Neutrophil (primary cell): ENCODE measurements around the gene RAD51B.

Source experiments
- H3K27ac ChIP-seq: fragments of 200-600 bp; sonication (generic); 2 replicates; pipeline ENCODE4 v1.5.1; 2016; ENCODE audit warnings: mild to moderate bottlenecking, moderate library complexity
- H3K27me3 ChIP-seq: fragments of 200-600 bp; sonication (generic); 2 replicates; pipeline ENCODE4 v1.6.0; 2016; ENCODE audit warnings: mild to moderate bottlenecking
- H3K36me3 ChIP-seq: fragments of 200-600 bp; sonication (generic); 2 replicates; pipeline ENCODE4 v1.5.1; 2017
- H3K4me1 ChIP-seq, 2 experiments: fragments of 200-600 bp in 1 of 2; sonication (generic) in 1 of 2; 1 replicate in 1 of 2; 2 replicates in 1 of 2; pipeline versions ENCODE4 v1.5.1 to v1.6.1; 2013 to 2016; ENCODE audit warnings: low read depth in 1 of 2, low read length in 1 of 2, mild to moderate bottlenecking in 1 of 2, moderate library complexity in 1 of 2; ENCODE audit not compliant: control insufficient read depth in 1 of 2, insufficient read depth in 1 of 2
- H3K4me3 ChIP-seq, 2 experiments: fragments of 200-600 bp in 1 of 2; sonication (generic) in 1 of 2; 1 replicate in 1 of 2; 2 replicates in 1 of 2; pipeline ENCODE4 v1.5.1; 2013 to 2016; ENCODE audit warnings: low read depth in 1 of 2, low read length in 1 of 2, mild to moderate bottlenecking in 1 of 2, moderate library complexity in 1 of 2
- H3K9me3 ChIP-seq: fragments of 200-600 bp; sonication (generic); 2 replicates; pipeline ENCODE4 v1.5.1; 2016
- TF ChIP-seq, protein P1 (sequence below): fragments of 200-600 bp; sonication (generic); IDR thresholded peaks from 2 replicates; pipeline ENCODE4 v1.5.1; 2016; ENCODE audit warnings: antibody characterized with exemption

Gene RAD51B

GRCh38 chr14:68576496-68577244, 757.1 kb downstream of the RAD51B start:
- no peaks in the 10 kb centered on the region for H3K27me3 ChIP-seq
- H3K4me1 ChIP-seq, result peaks cover 60 to 63% of the 10 kb centered on the region in 2 experiments
- peak overlapping the region; percentile 98 for H3K27ac ChIP-seq
- no peaks in the 10 kb centered on the region for H3K9me3 ChIP-seq
- TF ChIP-seq, protein P1, sequence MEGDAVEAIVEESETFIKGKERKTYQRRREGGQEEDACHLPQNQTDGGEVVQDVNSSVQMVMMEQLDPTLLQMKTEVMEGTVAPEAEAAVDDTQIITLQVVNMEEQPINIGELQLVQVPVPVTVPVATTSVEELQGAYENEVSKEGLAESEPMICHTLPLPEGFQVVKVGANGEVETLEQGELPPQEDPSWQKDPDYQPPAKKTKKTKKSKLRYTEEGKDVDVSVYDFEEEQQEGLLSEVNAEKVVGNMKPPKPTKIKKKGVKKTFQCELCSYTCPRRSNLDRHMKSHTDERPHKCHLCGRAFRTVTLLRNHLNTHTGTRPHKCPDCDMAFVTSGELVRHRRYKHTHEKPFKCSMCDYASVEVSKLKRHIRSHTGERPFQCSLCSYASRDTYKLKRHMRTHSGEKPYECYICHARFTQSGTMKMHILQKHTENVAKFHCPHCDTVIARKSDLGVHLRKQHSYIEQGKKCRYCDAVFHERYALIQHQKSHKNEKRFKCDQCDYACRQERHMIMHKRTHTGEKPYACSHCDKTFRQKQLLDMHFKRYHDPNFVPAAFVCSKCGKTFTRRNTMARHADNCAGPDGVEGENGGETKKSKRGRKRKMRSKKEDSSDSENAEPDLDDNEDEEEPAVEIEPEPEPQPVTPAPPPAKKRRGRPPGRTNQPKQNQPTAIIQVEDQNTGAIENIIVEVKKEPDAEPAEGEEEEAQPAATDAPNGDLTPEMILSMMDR, result no peak
- peak overlapping the region; percentile 21 to 33 for H3K4me3 ChIP-seq
- H3K36me3 ChIP-seq, result no peaks in the 10 kb centered on the region

DNA sequence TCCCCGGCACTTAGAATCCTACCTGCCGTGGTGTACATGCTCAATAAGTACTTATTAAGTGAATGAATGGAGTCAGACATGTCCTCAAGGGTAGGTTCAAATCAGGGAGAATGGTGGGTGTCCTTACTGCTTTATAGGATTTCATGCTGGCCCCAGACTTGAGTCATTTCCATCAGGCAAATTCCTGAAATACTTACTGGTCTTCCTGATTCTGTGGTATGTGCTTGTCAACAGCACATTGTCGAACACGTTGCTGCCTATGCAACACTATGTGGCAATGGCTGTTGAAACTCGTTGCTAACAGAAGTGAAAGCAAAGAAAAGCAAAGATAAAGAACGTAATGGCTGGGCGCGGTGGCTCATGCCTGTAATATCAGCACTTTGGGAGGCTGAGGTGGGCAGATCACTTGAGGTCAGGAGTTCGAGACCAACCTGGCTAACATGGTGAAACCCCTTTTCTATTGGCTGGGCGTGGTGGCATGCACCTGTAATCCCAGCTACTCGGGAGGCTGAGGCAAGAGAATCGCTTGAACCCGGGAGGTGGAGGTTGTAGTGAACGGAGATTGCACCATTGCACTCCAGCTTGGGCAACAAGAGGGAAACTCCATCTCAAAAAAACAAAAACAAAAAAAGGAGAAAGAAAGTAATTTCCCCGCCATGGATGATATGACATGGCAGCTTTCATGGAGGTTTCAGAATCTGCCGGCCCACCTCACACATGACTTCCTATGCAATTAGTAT, 758.4 kb downstream of the RAD51B start:
- H3K27ac ChIP-seq, result peak overlapping the region; percentile 98
- no peaks in the 10 kb centered on the region for H3K27me3 ChIP-seq

GRCh38 chr14:68578597-68578996, 759.0 kb downstream of the RAD51B start:
- H3K9me3 ChIP-seq, result no peaks in the 10 kb centered on the region
- peak overlapping the region; percentile 21 to 30 for H3K4me3 ChIP-seq
- no peaks in the 10 kb centered on the region for H3K27me3 ChIP-seq
- TF ChIP-seq, protein P1, result no peak
- H3K4me1 ChIP-seq, result peaks cover 60 to 63% of the 10 kb centered on the region in 2 experiments
- H3K36me3 ChIP-seq, result no peaks in the 10 kb centered on the region
- H3K27ac ChIP-seq, result peak overlapping the region; percentile 98

More for the DNA sequence above, 758.4 kb downstream of the RAD51B start:
- H3K4me3 ChIP-seq, result peak overlapping the region; percentile 21 to 33
- TF ChIP-seq, protein P1, result peak; percentile 29
- peaks cover 60 to 63% of the 10 kb centered on the region in 2 experiments for H3K4me1 ChIP-seq
- no peaks in the 10 kb centered on the region for H3K9me3 ChIP-seq
- H3K36me3 ChIP-seq, result no peaks in the 10 kb centered on the region

DNA sequence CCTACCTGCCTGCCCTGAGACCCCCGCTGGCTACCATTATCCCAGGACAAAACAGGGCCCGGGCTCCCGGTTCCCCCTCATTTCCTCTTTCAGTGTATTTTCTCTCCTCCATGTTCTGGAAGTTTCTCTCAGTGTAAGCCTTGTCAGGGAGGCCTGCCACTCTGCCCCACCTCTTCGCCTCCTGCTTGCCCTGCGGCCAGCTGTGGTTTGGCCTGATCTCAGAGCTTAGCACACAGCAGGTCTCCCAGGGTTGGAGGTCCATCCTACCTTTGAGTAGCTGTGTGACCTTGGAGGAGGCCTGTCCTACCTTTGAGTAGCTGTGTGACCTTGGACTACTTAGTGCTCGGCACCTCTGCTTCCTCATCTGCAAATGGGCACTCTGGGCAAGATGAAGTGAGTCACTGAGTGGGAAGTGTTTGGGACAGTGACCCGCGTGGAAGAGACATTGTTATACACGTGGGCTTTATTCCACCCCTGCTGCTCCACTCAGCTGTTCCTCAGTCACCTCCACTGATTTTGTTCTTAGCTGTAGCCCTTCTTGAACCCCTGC, 760.6 kb downstream of the RAD51B start:
- TF ChIP-seq, protein P1, result no peak
- no peaks in the 10 kb centered on the region for H3K27me3 ChIP-seq
- peaks cover 55 to 57% of the 10 kb centered on the region in 2 experiments for H3K4me1 ChIP-seq
- H3K9me3 ChIP-seq, result no peaks in the 10 kb centered on the region
- no peak overlapping the region for H3K4me3 ChIP-seq
- no peaks in the 10 kb centered on the region for H3K36me3 ChIP-seq
- H3K27ac ChIP-seq, result peak overlapping the region; percentile 98

DNA sequence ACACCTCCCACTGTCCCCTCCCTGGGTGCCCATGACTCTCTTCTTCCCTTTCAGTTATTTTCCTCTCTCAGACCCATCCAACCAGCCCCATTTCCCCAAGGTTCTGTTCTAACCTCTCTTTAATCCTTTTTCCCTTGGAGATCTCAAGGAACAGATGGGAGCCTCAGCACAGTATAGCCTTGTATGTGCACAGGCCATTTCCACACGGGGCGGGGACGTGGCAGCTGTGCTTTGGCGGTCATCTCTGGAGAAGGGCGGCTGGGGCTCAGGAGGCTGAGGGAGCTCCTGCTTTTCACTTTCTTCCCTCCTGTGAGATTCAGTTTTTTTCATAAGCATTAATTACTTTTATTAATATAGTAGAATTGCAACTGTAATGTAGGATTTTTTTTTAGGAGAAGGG, 761.1 kb downstream of the RAD51B start:
- Histone ChIP-seq H3K4me3 (no peak overlapping the region), H3K9me3 (no peaks in the 10 kb centered on the region), H3K27ac (peak overlapping the region; percentile 98), H3K27me3 (no peaks in the 10 kb centered on the region), H3K36me3 (no peaks in the 10 kb centered on the region), H3K4me1 (peaks cover 50 to 52% of the 10 kb centered on the region in 2 experiments)
- TF ChIP-seq, protein P1, result no peak
